Astrocyte (in vitro differentiated cells and primary cell): ENCODE results near the gene COX15.

ENCODE experiments used
- EZH2 ChIP-seq: IDR thresholded peaks from 2 replicates; pipeline ENCODE4 v1.6.1; 2012; ENCODE audit warnings: mild to moderate bottlenecking, low read length, inconsistent platforms; ENCODE audit not compliant: insufficient read depth
- TF ChIP-seq, protein P1 (sequence below): IDR thresholded peaks from 2 replicates; pipeline ENCODE4 v1.5.1; 2011; ENCODE audit warnings: low read depth, mild to moderate bottlenecking, inconsistent platforms, low read length, moderate library complexity; ENCODE audit not compliant: insufficient read depth

- TF ChIP-seq EZH2: no peak
- TF ChIP-seq, protein P1, sequence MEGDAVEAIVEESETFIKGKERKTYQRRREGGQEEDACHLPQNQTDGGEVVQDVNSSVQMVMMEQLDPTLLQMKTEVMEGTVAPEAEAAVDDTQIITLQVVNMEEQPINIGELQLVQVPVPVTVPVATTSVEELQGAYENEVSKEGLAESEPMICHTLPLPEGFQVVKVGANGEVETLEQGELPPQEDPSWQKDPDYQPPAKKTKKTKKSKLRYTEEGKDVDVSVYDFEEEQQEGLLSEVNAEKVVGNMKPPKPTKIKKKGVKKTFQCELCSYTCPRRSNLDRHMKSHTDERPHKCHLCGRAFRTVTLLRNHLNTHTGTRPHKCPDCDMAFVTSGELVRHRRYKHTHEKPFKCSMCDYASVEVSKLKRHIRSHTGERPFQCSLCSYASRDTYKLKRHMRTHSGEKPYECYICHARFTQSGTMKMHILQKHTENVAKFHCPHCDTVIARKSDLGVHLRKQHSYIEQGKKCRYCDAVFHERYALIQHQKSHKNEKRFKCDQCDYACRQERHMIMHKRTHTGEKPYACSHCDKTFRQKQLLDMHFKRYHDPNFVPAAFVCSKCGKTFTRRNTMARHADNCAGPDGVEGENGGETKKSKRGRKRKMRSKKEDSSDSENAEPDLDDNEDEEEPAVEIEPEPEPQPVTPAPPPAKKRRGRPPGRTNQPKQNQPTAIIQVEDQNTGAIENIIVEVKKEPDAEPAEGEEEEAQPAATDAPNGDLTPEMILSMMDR: no peak
Measured at GRCh38 chr10:99709480-99710229, 22.3 kb downstream of the COX15 start.
